ENCODE data around the gene PHRF1. TPM values are rescaled to one million over a fixed set of nuclear protein-coding genes. Genes with fewer than 3 reads are reported as not detected.

The PHRF1 gene
- polyA plus RNA-seq, 1 of the 3 experiments (the other 2 are of a cell fraction): 22.7 TPM

DNA sequence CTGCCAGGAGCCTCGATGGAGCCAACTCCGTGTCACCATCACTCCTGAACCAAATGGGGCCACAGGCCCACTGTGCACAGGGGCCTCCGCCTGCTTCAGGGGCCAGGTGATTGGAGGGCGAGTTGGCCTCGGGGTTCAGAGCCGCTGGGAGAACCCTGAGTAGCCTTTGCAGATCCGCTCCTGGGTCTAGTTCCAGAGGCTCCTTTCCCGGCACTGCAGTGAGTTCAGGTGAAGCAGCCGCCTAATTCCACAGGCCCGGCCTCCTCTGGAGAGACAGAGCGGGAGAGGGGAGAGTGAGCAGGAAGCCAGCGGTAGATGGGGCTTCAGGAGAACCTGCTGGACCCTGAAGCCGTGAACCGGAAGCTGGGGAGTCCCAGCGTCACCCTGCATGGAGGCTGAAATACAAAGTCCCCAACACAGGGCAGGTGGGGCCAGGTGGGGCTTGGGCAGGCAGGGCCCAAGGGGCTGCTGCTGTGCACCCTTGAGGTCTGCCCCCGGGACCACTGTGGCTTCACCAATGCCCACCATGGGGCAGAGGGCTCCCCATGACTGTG is 83.3 kb downstream of the PHRF1 start:
- ChIA-PET POLR2A (no interaction called here), CTCF (interaction anchor here (0.7 to 13.1 kb wide), 3 partner anchors 10 to 184 kb away, joined by 3 to 150 read pairs (median 3); no protein-coding TSS in a partner anchor)
- Histone ChIP-seq H3K27me3 (ENCODE audit: insufficient read depth) (no peaks in the 10 kb centered on the region), H3K9me2 (no peaks in the 10 kb centered on the region), H3K4me2 (no peak overlapping the region), H3K4me1 (ENCODE audit: control insufficient read depth in 1 of 2, insufficient read depth in 2 of 2, low read depth in 1 of 2, low read length in 1 of 2) (no peaks in the 10 kb centered on the region), H4K20me1 (ENCODE audit: insufficient read depth) (0 out of 2 replicates have a peak, but pooled peaks cover 4% of the 10 kb centered on the region), H2AFZ (ENCODE audit: low read depth) (no peak overlapping the region), H3K79me2 (ENCODE audit: insufficient read depth) (no peaks in the 10 kb centered on the region), H3K9ac (no peak overlapping the region), H3K36me3 (replicated peaks in 1 of 2; ENCODE audit: control insufficient read depth in 1 of 2, insufficient read depth in 2 of 2, low read length in 1 of 2) (peaks cover 3 to 35% of the 10 kb centered on the region in 2 experiments), H3K4me3 (ENCODE audit: low read depth in 2 of 2, low read length in 1 of 2) (no peak overlapping the region), H3F3A (replicated peaks; ENCODE audit: insufficient read depth) (no peaks in the 10 kb centered on the region), H3K27ac (ENCODE audit: low read depth in 2 of 2, low read length in 1 of 2) (no peak overlapping the region), H3K9me3 (no peaks in the 10 kb centered on the region)
- TF ChIP-seq CTCF (IDR thresholded peaks at IDR 0.05) (no peak), NRF1 (IDR thresholded peaks at IDR 0.05; ENCODE audit: low read depth, low read length) (no peak), FOXJ3 (CRISPR knock-in tag; IDR thresholded peaks at IDR 0.05) (no peak), RFX5 (IDR thresholded peaks at IDR 0.05; ENCODE audit: low read length) (no peak), YY1 (IDR thresholded peaks at IDR 0.05; ENCODE audit: low read depth) (no peak), ZBTB33 (IDR thresholded peaks at IDR 0.05; ENCODE audit: borderline replicate concordance, low read depth) (no peak), TEAD4 (IDR thresholded peaks at IDR 0.05; ENCODE audit: borderline replicate concordance, insufficient read depth) (no peak), EZH2phosphoT487 (IDR thresholded peaks at IDR 0.05; ENCODE audit: borderline replicate concordance, low read depth) (no peak), NFIC (IDR thresholded peaks at IDR 0.05; ENCODE audit: borderline replicate concordance) (no peak), RAD21 (IDR thresholded peaks at IDR 0.05; ENCODE audit: low read length) (no peak), MAX (IDR thresholded peaks at IDR 0.05; ENCODE audit: low read depth) (no peak), RXRA (IDR thresholded peaks at IDR 0.05; ENCODE audit: borderline replicate concordance, low read depth) (no peak), TCF12 (IDR thresholded peaks at IDR 0.05) (no peak)
- TF ChIP-seq, protein P1, sequence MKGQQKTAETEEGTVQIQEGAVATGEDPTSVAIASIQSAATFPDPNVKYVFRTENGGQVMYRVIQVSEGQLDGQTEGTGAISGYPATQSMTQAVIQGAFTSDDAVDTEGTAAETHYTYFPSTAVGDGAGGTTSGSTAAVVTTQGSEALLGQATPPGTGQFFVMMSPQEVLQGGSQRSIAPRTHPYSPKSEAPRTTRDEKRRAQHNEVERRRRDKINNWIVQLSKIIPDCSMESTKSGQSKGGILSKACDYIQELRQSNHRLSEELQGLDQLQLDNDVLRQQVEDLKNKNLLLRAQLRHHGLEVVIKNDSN (IDR thresholded peaks at IDR 0.05; ENCODE audit: borderline replicate concordance, low read depth): no peak
- TF ChIP-seq, protein P2, sequence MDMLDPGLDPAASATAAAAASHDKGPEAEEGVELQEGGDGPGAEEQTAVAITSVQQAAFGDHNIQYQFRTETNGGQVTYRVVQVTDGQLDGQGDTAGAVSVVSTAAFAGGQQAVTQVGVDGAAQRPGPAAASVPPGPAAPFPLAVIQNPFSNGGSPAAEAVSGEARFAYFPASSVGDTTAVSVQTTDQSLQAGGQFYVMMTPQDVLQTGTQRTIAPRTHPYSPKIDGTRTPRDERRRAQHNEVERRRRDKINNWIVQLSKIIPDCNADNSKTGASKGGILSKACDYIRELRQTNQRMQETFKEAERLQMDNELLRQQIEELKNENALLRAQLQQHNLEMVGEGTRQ (IDR thresholded peaks at IDR 0.05; ENCODE audit: borderline replicate concordance, low read depth, low read length): no peak
- TF ChIP-seq, protein P3, sequence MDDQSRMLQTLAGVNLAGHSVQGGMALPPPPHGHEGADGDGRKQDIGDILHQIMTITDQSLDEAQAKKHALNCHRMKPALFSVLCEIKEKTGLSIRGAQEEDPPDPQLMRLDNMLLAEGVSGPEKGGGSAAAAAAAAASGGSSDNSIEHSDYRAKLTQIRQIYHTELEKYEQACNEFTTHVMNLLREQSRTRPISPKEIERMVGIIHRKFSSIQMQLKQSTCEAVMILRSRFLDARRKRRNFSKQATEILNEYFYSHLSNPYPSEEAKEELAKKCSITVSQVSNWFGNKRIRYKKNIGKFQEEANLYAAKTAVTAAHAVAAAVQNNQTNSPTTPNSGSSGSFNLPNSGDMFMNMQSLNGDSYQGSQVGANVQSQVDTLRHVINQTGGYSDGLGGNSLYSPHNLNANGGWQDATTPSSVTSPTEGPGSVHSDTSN (IDR thresholded peaks at IDR 0.05): no peak
- DNase-seq: no peak
- WGBS (ENCODE audit: low lambda C conversion rate): 93% methylated on average over 13 of the region's 16 CpGs
